ENCODE data around the gene KLF13.
"Not testable (repeated sequence)": the region's sequence is repeated elsewhere in the genome, so short reads cannot be mapped to it uniquely, and the experiment has no call there.

The KLF13 gene

GRCh38 chr15:31347981-31348803, 21.6 kb downstream of the KLF13 start:
- no peak for DNase-seq

GRCh38 chr15:31349233-31350141, 22.9 kb downstream of the KLF13 start:
- no peak for DNase-seq

- DNase-seq, result no peak
These were observed 24.1 kb downstream of the KLF13 start for GRCh38 chr15:31350771-31351170.

GRCh38 chr15:31352339-31352751, 25.7 kb downstream of the KLF13 start:
- DNase-seq, result no peak

GRCh38 chr15:31352911-31353811, 26.5 kb downstream of the KLF13 start:
- no peak for DNase-seq

- no peak for DNase-seq
These were observed 27.3 kb downstream of the KLF13 start for GRCh38 chr15:31353931-31354330.

- not testable (repeated sequence) for DNase-seq
These were observed 29.5 kb downstream of the KLF13 start for GRCh38 chr15:31356097-31356496.

GRCh38 chr15:31357148-31357547, 30.5 kb downstream of the KLF13 start:
- no peak for DNase-seq

GRCh38 chr15:31358163-31358562, 31.5 kb downstream of the KLF13 start:
- DNase-seq, result no peak

- no peak for DNase-seq
These were observed 32.5 kb downstream of the KLF13 start for GRCh38 chr15:31358957-31359701.

- DNase-seq, result no peak
These were observed 33.1 kb downstream of the KLF13 start for GRCh38 chr15:31359702-31360111.

GRCh38 chr15:31360158-31360561, 33.5 kb downstream of the KLF13 start:
- DNase-seq, result no peak

GRCh38 chr15:31360843-31361763, 34.5 kb downstream of the KLF13 start:
- DNase-seq, result no peak

- no peak for DNase-seq
These were observed 35.3 kb downstream of the KLF13 start for GRCh38 chr15:31361764-31362515.

GRCh38 chr15:31362886-31363285, 36.3 kb downstream of the KLF13 start:
- no peak for DNase-seq

GRCh38 chr15:31364301-31365031, 37.8 kb downstream of the KLF13 start:
- DNase-seq, result no peak

- no peak for DNase-seq
These were observed 38.5 kb downstream of the KLF13 start for GRCh38 chr15:31365032-31365654.

GRCh38 chr15:31365655-31366127, 39.1 kb downstream of the KLF13 start:
- no peak for DNase-seq
